MG63 (cell line): ENCODE data around the gene GDI1. TPM values are rescaled to one million over a fixed set of nuclear protein-coding genes. Genes with fewer than 3 reads are reported as not detected.
A peak's percentile ranks its signal among the peaks of the same experiment; 100 is the strongest.
"Not testable (repeated sequence)": the region's sequence is repeated elsewhere in the genome, so short reads cannot be mapped to it uniquely, and the experiment has no call there.

ENCODE experiments used
- DNase-seq: peaks from one replicate; pipeline ENCODE4 v3.0.0-alpha.2; 2020
- H3K27me3 ChIP-seq: fragments of 250-450 bp; sonication (Bioruptor Pico); 2 replicates; pipeline ENCODE4 v1.5.1; 2020; ENCODE audit warnings: mild to moderate bottlenecking, moderate library complexity
- H3K36me3 ChIP-seq: fragments of 250-450 bp; sonication (Bioruptor Pico); 2 replicates; pipeline ENCODE4 v1.5.1; 2020; ENCODE audit warnings: mild to moderate bottlenecking, moderate library complexity
- H3K4me3 ChIP-seq: fragments of 250-450 bp; sonication (Bioruptor Pico); 2 replicates; pipeline ENCODE4 v1.5.1; 2020; ENCODE audit warnings: mild to moderate bottlenecking, moderate library complexity
- H3K9me3 ChIP-seq: fragments of 250-450 bp; sonication (Bioruptor Pico); 2 replicates; pipeline ENCODE4 v1.5.1; 2020; ENCODE audit warnings: mild to moderate bottlenecking, moderate library complexity
- total RNA-seq: library from RNA; depleted of rRNA; stranded (reverse); fragments of >200 nt; shearing (Covaris generic); gene quantifications from 2 replicates; pipeline ENCODE4 v1.2.3, GENCODE V29; 2014; ENCODE audit warnings: low replicate concordance; rRNA removed

Gene GDI1
- 43.6 and 59.8 TPM in 2 replicates for total RNA-seq

GRCh38 chrX:154436983-154437752 lies at the start of gene GDI1:
Gene GDI1, plus strand, starts transcription at chrX:154437154. Its CDS starts 101 bp downstream, at chrX:154437255.
- DNase-seq, result peak; percentile 60
- no peaks in the 10 kb centered on the region for H3K9me3 ChIP-seq
- peak within 1 kb of the TSS; percentile 62 for H3K4me3 ChIP-seq
- peaks cover 7% of the 10 kb centered on the region for H3K36me3 ChIP-seq
- H3K27me3 ChIP-seq, result no peaks in the 10 kb centered on the region

DNA sequence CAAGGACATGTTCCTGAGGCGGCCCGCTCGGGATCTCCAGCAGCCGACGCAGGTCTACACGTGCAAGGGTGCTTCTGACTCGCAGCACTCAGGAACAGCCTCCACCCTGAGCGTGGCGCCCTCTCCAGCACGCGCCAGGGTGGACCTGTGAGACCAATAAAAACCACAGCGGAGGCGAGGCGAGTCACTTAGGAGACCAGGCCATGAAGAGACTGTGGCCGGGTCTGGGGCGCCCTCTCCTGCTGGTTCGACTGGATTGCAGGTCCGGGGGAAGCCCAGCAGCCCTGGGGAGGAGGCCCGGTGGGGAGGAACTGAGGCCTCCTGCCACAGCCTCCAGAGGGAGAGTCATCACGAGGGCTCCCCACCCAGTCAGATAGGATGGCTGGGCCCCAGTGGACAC lies 48.9 kb upstream of the GDI1 start:
- not testable (repeated sequence) for H3K9me3 ChIP-seq, H3K36me3 ChIP-seq, H3K4me3 ChIP-seq, DNase-seq, H3K27me3 ChIP-seq

DNA sequence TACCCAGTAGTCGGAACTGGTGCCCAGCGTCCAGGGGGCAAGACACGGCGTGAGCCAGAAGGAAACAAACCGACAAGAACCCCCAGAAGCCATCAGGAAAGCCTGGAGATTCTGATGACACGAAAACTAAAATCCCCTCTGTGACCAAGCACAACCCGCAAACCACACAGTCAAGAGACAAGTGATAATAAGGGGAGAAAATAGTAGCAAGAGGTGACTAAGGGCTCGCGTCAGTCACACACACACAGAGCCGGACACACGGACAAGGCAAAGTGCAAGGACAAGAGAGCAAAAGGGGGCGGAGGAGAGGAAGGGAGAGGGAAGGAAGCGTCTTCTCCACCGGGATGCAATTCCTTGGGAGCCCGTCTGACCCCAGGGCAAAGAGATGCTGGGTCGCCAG lies 48.3 kb upstream of the GDI1 start:
- H3K36me3 ChIP-seq, DNase-seq, H3K9me3 ChIP-seq, H3K27me3 ChIP-seq, H3K4me3 ChIP-seq: not testable (repeated sequence)

DNA sequence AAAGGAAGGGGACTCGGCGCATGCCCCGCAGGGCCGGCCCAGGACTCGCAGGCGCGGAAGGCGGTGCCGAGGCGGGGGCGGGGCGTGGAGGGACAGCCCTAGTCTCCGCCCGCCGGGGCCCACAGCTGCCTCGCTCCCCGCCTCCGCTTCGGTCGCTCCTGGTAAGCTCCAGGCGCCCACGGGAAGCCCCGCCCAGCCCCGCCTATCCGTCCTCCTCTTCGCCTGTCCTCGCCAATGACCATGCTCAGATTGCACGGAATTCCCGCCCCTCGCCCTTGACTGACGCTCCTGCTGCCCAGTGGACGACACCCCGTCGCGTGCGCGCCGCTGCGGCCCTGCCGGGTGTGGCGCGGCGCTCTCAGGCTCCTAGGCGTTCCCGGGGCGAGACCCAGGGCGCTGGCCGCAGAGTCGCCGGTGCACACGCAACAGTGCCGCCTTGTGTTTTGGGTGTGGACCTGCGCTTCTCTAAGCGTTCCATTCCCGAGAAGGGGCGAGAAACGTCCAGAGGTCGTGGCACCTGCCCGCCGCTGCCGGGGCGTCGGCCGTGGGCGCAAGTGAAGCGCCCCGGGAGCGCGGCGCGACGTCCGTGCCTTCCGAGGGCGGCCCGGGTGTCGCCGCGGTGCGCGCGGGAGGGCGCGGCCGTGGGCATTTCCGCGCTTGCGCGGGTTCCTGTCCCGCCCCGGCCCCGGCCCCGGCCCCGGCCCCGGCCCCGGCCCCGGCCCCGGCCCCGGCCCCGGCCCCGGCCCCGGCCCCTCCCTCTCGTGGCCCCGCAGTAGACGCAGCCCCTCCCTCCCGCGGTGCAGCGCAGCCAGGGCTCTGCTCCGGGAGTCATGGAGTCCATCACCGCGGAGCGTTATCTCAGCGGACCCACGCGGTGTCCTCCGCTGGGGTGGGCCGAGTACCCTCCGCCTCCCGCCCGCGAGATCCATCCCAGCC lies 46.9 kb upstream of the GDI1 start:
- not testable (repeated sequence) for H3K4me3 ChIP-seq, DNase-seq, H3K36me3 ChIP-seq, H3K9me3 ChIP-seq, H3K27me3 ChIP-seq

GRCh38 chrX:154396363-154396762 lies 40.6 kb upstream of the GDI1 start:
- H3K9me3 ChIP-seq, H3K27me3 ChIP-seq, DNase-seq, H3K4me3 ChIP-seq: not testable (repeated sequence)
- H3K36me3 ChIP-seq, result peaks cover 32% of the 10 kb centered on the region

DNA sequence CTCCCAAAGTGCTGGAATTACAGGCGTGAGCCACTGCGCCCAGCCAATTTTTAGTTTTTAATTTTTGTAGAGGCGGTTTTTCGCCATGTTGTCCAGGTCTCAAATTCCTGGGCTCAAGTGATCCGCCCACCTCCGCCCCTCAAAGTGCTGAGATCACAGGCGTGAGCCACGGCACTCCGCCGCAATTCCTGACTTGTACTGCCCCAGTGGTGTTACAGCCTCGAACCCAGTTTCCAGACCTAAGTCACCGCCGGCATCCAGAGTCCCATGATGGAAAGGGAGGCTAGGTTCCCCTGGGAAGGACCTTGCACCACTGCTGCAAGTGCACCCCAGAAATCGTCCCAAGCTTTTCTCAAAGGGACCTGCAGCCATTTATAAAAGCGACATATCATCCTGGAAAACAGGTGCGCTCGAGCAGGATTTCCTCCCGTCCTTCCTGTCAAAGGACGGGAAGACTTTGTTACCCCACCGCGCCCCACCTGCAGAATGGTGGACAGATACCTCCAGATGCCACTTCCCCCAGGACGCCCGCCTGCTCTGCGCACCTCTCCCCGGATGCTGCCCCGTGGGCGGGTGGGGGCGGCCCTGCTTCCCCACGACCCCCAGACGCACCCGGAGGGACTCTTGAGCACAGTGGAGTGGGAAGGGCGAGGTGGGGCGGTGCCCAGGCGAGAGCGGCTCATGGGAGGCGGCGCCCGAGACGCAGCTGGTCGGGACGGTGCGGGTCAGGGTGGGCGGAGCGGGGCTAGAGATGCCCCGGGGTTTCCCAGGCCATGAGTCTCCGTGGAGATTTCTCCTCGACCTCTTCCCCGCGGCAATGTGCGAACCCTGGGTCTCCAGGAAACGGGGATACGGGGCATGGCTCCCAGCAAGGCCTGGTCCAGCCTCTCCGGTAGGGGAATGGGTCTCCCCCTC lies 39.7 kb upstream of the GDI1 start:
- H3K27me3 ChIP-seq, result no peaks in the 10 kb centered on the region
- no peaks in the 10 kb centered on the region for H3K9me3 ChIP-seq
- H3K4me3 ChIP-seq, result peak overlapping the region; percentile 98
- peaks cover 33% of the 10 kb centered on the region for H3K36me3 ChIP-seq
- DNase-seq, result peak; percentile 85

GRCh38 chrX:154397888-154398667 lies 38.9 kb upstream of the GDI1 start, which contains the start of gene RPL10:
Gene RPL10, plus strand, starts transcription at chrX:154398377. Its CDS starts 143 bp downstream, at chrX:154398520.
- Histone ChIP-seq H3K36me3 (peaks cover 33% of the 10 kb centered on the region), H3K9me3 (no peaks in the 10 kb centered on the region), H3K4me3 (peak within 1 kb of the TSS; percentile 98), H3K27me3 (no peaks in the 10 kb centered on the region)
- peak; percentile 94 for DNase-seq

- Histone ChIP-seq H3K27me3 (no peaks in the 10 kb centered on the region), H3K36me3 (peaks cover 33% of the 10 kb centered on the region), H3K9me3 (no peaks in the 10 kb centered on the region), H3K4me3 (peak overlapping the region; percentile 98)
- DNase-seq, result peak; percentile 79
Observed at GRCh38 chrX:154398668-154399526, 38.1 kb upstream of the GDI1 start.

DNA sequence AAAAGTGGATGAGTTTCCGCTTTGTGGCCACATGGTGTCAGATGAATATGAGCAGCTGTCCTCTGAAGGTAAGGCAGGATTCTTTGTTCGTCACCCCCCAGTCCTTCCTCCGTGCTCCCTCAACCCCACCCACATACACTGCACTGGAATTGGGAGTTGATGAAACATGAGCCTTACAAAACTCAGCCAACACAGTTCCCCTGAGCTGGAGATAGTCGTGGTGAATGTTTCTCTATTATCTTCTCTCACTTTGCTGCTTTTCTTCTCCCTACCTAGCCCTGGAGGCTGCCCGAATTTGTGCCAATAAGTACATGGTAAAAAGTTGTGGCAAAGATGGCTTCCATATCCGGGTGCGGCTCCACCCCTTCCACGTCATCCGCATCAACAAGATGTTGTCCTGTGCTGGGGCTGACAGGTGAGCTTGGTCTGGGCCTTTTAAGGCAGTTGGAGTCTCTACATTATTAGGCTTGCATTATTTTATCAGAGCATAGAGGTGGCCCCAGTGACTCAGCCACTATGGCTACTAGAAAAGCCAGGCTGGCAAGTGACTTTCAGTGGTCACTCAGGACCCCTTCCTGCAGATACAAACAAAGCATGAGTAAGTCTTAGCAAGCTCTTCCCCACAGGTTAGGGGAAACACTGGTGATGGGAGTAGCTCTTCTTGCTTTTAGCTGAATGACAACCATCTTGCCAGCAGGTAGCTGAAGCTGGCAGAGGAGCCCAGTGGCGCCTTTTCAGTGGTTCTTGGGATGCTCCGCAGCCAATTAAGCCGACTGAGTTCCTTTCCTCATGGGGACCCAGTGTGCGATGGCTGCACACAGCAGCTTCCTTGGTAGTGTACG lies 37.2 kb upstream of the GDI1 start:
- Histone ChIP-seq H3K9me3 (no peaks in the 10 kb centered on the region), H3K4me3 (peak overlapping the region; percentile 98), H3K27me3 (no peaks in the 10 kb centered on the region), H3K36me3 (peaks cover 33% of the 10 kb centered on the region)
- DNase-seq, result no peak

GRCh38 chrX:154400369-154400817 lies 36.6 kb upstream of the GDI1 start:
- H3K4me3 ChIP-seq, result peak overlapping the region; percentile 98
- H3K9me3 ChIP-seq, DNase-seq, H3K27me3 ChIP-seq: not testable (repeated sequence)
- H3K36me3 ChIP-seq, result peaks cover 33% of the 10 kb centered on the region

- no peak overlapping the region for H3K4me3 ChIP-seq
- no peaks in the 10 kb centered on the region for H3K27me3 ChIP-seq
- H3K9me3 ChIP-seq, result no peaks in the 10 kb centered on the region
- peak; percentile 27 for DNase-seq
- peaks cover 33% of the 10 kb centered on the region for H3K36me3 ChIP-seq
Observed at GRCh38 chrX:154401045-154401799, 35.7 kb upstream of the GDI1 start.

DNA sequence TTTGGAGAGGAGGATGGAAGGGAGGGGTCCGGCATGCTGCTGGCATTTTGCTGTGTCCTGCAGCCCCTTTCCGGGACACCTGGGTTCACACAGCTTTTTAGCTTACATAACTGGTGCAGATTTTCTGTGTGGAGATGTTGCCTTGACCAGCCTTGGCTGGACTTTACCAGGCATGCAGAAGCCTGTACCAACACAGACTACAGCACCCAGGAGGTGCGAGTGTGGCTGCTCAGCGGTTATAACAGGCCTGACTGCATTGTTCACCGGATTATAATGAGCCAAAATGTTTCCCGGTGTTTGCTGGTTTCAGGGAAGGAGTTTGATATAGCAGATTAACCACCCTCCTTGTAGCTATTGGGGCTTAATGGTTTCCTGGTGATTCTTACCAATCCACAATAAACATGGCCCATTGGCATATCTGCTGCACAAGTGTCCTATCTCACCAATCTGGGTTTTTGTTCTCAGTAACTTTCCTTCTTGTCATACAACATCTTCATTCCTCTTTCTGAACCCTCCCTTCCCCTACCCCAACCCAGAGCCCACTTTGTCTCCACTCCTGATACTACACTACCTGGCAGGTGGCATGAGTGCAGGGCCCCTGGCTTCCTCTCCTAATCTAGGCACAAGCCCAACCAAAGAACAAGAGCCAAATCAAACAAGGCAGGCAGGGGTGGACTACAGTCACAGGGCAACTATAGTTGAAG lies 34.9 kb upstream of the GDI1 start:
- Histone ChIP-seq H3K9me3 (no peaks in the 10 kb centered on the region), H3K27me3 (no peaks in the 10 kb centered on the region), H3K4me3 (no peak overlapping the region), H3K36me3 (peaks cover 33% of the 10 kb centered on the region)
- DNase-seq, result no peak

DNA sequence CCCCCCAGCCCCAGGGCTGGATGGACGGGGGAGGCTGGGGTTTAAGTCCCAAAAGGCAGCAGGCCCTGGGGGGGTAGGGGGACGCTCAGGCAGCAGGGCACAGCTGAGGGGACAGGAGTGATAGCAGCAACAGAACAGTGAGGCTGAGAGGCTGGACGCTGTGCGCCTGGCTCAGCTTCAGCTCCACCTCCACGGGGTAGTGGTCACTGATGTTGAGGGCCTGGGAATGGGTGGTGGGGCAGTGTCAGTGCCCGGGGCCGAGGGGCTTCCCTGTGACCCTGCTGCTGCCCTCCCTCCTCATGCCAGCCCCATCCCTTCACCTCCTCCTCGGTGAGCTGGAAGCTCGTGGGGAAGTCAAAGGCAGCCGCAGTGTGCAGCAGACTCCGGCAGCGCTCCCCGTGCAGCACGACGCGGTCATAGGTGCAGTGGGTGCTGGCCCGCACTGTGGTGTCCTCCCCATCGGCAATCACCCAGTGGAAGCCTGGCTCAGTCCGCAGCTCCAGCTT lies 34.3 kb upstream of the GDI1 start:
- no peaks in the 10 kb centered on the region for H3K9me3 ChIP-seq
- peaks cover 33% of the 10 kb centered on the region for H3K36me3 ChIP-seq

More for the DNA sequence above, 34.3 kb upstream of the GDI1 start:
- DNase-seq, result no peak
- no peaks in the 10 kb centered on the region for H3K27me3 ChIP-seq
- no peak overlapping the region for H3K4me3 ChIP-seq
